CD4-positive, alpha-beta T cell treated with Interleukin-1 beta for 1 hour (primary cell): ENCODE results near the gene TNRC6C.

Experiments used
- DNase-seq, 2 donors: peaks; one replicate each; pipeline ENCODE4 v3.0.0-alpha.2; 2020 to 2022

The TNRC6C gene

DNA sequence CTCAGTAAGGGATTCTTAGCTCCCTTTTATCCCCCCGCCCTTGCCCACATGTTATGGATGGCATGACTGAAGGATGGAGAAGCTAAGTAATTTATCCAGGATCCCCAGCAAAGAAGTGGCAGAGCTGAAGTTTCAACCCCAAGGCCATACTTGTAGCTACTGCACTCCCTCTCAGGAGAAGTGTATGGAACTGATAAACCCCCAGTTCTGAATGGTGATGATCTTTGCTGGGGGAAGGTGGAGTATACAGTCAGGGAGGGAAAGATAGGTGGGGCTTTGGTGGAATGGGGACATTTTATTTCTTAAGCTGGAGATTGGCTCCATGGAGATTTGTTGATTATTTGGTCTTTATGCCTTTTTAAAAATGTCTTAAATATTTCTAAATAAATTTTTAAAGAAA is 58.3 kb downstream of the TNRC6C start:
- DNase-seq = no peak

DNA sequence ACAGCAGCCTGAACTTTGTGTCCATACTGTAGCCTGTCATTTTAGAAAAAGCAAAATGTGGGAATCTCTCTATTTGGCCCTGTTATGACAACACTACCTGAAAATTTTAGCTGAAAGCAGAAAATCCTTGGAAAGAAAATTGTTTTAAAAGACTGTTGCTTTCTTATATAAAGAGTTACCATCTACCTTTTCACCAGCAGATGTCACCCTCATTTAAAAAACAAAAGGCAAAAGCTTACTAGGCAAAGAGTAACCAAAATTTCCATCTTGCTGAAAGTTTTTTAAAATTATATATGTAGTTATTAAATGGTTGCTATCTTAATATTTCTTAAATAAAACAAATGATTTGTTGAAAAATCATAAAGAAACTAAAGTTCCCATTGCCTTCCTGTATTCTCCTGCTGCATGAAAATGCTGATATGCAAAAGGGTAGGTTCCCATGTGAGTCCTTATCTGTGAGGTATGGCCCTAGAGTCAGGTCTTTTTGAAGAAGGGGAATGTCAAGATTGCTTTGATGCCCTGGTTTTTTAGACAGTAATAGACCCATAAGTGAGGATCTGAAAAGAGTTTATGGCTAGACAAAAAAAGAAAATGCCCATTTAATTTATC is 61.0 kb downstream of the TNRC6C start:
- DNase-seq = peak in 1 of 2 donors; percentile 39

DNA sequence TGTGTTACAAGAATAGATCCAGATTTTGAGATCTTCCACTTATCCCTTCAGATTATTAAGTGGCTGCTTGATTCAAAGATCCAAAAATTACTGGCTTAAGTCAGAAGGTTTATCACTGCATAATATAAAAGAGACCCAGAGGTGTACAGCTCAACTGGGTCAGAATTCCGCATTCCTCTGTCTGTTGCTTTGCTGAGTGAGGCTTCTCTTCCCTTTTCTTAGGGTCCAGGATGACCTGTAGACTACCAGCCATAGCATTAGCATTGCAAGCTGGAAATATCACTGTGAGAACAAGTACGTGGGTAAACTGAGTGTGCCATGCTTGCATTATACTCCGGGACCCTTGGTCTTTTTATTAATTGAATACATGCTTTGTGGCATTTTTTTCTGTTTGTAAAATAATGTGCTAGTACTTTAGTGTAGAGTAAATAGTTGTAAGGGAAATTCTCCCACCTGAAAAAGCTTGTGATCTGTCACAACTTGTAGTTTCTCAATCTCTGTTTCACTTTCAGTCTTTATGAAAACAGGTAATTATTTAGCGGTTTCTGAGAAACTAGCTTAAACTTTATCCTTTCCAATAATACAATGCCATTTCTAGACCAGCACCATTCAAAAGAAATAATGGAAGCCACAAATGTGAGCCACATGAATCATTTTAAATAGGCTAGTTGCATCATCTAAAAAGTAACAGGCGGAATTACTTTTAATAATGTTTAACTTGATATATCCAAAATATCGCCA is 61.6 kb downstream of the TNRC6C start:
- DNase-seq = no peak

DNA sequence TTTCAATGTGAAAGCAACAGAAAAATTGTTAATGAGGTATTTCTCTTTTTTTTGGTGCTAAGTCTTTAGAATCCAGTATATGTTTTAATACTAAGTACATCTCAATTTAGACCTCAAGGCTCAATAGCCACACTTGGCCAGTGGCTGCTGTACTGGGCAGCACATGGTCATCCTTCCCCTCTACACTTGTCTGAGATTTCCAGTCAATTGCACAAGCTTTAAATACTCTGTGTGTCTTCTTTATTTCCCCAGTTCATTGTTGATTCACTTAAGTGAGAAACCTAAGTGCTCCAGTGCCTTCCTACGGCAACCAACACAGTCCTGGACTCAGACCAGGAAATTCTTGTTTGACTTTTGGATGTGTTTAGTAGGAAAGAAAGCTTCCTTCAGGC is 62.2 kb downstream of the TNRC6C start:
- DNase-seq = no peak

DNA sequence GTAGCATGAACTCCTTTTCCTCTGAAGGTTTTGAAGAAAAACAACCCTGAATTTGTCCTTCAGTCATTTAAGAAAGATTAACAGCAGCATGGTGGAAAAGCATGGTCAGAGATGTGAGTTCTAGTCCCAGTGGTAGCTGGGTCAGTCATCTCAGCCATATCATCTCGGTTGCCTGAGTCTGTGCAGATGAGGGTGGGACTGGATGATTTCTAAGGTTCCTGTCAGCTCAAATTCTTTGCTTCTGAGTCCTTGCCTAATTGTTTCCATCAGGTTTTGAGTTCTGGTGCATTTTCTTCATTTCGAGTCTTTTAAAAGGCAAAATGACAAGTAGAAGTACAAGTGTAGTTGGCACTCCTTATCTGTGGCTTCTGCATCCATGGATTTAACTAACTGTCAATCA is 63.9 kb downstream of the TNRC6C start:
- DNase-seq = no peak

DNA sequence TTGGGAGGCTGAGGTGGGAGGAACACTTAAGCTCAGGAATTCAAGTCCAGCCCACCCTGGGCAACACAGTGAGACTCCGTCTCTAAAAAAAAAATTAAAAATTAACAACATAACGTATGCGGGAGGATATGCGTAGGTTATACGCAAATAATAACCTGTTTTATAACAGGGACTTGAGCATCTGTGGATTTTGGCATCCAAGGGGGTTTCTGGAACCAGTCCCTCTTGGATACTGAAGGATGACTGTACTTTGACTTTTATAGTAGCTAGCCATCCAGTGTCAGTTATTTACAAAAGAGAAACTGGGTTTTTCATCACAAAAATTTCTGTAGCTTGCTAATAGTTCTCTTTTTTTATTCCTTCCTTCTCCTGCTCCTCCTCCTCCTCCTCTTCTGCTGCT is 64.5 kb downstream of the TNRC6C start:
- DNase-seq = no peak

DNA sequence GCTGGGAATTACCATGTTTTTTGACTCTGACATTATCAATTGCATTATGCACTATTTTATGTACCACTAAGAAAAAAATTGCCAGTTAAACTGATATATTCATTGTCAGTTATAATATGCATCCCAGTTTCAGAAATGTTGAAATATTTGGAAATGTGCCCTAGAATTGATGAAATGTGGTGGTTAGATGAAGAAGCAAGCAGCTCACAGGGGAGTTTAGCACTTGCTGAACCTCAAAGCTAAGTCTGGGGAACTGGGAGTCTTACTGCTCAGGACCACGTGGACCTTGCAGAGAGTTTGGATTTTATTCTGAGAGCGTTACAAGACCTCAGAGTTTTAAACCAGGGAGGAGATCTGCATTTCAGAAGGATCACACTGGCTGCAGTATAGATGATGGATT is 67.9 kb downstream of the TNRC6C start:
- no peak for DNase-seq

DNA sequence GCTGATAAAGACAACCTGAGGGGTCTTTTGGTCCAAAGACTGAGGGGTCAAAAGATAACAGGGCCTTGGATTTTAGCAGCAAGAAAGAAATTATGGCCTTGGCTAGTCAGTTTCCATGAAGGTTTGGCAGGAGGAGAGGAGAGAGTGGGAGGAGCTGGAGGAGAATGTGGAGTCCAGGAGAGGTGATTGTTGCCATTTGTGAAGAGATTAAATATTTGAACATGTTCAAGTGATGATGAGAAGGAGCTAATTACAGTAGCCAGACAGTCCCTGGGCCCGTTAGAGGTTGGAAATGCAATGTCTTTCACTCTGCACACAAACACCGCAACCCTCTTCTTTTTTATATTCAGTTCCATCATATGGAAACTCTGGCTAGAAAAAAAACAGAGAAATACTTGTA is 68.6 kb downstream of the TNRC6C start:
- no peak for DNase-seq

DNA sequence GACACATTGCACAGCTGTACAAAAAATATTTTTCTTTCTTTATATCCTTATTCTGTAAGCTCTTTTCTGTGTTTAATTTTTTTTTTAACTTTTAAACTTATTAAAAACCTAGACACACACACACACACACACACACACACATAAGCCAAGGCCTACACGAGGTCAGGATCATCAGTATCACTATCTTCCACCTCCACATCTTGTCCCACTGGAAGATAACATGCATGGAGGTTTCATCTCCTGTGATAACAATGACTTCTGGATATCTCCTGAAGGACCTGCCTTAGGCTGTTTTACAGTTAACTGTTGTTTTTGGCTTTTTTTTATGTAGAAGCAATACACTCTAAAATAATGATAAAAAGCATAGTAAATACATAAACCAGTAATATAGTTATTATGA is 71.2 kb downstream of the TNRC6C start:
- no peak for DNase-seq

DNA sequence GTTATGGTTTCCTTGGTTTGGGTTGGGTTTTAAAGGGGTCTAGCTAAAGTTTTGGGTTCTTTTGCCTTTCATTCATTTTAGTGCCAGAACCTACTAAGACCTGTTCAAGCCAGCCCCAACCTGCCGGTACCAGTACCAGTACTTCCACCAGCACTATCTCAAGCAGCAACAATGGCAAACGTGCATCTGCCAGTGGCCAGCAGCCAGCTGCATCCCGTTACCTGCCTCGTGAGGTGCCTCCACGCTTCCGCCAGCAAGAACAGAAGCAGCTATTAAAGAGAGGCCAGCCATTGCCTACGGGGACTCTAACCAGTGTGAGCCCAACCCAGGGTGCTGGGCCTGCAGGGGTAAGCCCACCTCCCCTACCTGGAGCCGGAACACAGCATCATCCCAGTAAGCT is 72.9 kb downstream of the TNRC6C start:
- DNase-seq = no peak

DNA sequence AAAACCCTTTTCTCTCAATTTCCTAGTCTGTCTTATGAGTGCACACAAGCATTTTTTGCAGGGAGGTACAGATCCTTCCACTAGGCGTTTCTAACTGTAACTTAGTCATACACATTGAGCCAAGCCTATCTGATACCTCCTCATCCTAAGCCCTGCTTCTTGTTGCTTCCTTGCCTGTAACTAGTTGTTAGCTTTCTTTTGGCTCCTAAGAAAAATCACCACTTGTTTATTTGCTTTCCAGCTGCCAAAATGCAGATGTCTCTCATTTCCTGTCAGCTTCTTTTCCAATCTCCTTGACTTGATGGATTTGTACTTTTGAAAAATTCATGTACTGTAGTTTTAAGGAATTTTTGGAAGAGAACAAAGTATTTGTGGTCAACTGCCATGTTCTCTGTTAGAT is 73.7 kb downstream of the TNRC6C start:
- DNase-seq = no peak

DNA sequence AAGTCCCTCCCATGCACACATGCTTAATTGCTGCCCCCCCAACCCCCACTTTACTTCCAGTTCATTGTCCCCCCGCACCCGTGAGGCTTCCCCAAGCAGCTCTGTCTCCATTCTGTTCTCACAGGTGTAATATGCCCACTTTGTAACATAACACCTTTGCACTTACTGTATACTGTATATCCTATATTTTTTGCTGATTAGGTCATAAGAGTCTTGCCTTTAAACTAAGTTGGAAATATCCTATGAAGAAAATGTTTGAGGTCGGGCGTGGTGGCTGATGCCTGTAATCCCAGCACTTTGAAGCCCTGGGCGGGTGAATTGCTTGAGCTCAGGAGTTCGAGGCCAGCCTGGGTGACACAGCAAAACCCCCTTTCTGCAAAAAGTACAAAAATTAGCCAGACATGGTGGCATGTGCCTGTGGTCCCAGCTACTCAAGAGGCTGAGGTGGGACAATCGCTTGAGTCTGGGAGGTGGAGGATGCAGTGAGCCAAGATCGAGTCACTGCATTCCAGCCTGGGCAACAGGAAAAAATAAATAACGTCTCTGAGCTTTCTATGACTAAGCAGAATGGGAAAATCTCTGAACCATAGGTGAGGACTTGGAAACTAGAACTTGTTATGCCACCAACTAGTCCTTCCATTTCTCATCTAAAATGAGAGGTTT is 76.1 kb downstream of the TNRC6C start:
- DNase-seq = no peak

DNA sequence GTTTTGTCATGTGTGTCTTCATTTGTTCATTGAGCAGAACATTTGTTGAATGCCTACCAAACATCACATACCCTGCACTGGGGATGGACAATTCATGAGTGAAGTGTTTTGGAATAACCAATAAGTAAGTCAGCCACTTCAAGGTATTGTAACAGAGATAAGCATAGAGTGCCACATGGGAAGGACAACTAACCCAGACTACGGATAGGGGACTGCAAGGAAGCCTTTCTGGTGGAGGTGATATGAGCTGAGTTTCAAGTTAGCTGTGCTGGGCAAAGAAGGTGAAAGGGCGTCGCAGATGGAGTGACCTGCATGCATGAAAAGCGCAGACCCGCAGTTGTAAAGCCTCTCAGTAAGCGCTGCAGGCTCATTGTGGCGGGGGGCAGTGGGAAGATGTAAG is 78.8 kb downstream of the TNRC6C start:
- DNase-seq = no peak

DNA sequence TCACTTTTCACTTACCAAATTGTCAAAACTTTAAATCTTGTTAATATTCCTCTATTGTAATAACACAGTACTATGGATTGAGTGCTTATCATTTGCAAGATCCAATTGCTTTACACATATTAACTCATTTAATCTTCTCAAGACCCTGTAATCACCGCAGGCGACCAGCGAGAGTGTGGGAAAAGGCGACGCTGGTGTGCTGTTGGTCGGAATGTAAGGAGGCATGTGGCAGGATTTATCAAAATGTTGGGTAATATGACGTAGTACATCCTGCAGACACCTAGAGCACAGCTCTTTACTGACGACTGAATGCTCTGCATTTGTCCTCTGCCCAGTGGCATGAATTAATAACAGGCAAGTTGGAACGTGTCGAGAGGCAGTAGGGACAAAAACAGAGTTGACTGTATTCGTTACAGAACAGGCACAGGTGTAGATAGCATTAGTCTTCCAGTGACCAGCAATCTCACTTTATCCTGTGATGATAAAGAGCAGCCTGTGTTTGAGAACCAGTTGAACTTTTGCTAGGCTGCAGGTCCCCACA is 80.3 kb downstream of the TNRC6C start:
- DNase-seq = no peak

DNA sequence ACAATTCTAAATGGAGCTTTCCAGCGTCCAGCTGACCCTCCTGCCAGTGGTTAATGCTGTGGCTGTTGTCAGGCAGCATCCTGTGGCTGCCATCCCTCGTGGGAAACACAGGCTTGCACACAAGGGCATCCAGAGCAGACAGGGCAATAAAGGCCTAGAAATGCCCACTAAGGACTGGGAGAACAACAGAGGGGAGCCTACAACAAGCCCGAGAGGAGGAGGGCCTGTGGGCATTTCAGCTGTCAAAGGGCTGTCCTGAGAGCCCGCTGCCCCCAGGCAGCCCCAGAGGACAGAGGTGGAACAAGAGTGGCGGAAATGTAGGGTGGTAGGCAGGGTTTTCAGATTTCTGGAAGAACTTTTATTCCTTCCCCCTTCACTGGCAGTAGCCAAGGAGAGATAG is 81.1 kb downstream of the TNRC6C start:
- no peak for DNase-seq

DNA sequence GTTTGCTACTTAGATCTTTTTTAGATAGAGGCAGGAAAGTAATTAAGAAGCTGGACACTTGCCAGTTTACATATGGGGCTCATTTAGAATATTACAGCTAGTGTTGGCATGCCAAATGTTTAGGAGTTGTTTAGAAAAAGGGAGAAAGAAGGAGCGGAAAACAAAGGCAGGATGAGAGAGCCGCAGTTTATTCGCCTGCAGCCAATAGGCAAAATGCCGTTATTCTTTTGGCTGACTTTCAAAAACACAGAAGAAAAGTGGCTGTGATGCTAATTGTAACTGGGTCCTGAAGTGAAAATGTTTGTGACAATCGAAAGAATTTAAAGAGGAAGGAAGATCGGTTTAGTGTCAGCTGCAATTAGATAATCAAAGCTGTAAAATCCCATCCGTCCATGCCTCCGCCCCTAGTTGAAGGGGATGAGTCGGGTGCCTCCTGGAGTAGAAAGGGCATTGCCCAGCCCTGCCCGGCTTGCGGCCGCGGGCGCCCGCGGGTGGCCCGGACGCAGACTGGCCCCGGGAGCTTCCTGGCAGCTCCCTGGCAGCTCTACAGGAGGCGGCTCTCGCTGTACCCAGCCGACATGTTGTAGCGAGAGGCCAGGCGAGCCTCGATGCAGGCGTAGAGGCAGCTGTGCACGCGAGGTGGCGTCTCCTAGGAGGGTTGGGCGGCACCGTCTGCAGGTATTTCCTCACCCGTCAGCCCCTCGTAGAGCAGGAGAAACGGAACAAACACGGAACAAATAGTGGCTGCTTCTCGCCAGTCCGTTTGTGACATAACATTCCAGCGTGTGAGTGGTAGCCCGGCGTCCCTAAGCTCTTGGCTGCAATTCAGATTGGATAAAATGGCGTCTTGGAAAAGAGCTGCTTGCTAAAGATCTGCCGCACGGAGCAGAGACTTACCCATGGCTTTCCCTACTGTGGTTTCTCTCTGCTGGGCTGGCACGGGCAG is 82.2 kb downstream of the TNRC6C start:
- DNase-seq = peak; percentile 12 to 27

DNA sequence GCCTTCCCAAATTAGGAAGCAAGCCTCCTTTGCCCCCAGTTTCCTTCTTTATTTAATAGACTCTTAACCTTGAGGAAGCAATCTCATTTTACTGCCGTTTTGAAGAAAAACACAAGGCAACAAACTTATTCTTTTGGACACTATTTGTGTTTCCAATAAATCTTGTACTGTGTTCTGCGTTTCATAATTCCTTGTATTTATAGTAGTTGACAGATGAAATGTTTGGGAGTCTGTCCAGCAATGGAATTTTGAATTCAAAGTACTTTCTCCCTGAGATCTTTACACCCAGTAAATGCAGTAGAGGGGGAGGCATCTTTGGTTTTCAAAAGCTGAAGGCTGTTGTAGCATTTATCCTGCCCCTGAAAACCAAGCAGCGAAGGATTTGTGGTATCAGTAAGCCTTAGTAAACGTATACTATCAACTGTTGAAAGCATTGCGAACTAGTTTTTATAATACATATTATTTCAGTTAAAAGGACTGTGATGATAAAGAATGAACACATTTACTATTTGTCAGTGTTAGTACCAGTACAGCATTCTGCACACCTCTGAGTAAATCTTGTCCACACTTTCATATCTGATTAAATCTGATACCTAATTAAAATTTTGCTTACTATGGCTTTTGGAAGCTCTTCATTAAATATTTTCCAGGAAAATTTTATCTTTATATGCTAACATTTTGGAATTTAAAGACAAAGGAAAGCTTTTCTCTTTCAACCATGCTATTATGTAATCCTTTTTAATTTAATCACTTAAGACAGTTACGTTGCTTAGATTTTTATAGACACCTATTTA is 83.1 kb downstream of the TNRC6C start:
- DNase-seq = no peak

DNA sequence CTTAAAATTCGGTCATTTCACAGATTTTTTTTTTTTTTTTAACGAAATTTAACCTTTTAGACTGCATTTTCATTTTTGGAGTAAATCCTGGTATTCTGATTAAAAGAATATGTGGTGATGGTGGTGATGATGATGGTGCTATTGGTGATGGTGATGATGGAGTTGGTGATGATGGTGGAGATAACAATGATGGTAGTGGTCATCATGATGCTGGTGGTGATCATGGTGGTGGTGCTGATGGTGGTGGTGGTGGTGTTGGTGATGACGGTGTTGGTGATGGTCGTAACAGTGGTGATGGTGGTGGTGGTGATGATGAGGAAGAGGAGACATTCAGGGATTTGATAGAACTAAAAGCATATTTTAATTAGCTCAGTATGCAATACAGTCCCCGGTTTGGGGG is 84.0 kb downstream of the TNRC6C start:
- DNase-seq = no peak

DNA sequence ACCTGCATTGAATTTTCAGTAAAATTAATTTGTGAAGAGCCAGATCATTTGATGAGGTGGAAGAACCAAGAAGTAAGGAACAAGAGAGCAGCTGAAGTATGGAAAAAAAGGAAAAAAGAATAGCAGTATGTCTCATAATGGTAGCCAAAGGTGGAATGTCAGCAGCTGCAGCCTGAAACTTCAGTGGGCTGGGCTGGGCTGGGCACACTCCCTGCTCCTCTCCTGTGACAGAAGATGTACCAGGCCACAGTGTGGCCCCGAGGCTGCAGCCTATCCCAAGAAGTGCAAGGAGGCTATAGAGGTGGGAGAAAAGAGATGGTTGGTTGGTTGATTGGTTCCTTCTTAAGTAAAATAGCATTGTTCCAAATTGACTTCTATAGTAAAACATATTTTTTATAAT is 84.5 kb downstream of the TNRC6C start:
- no peak for DNase-seq

DNA sequence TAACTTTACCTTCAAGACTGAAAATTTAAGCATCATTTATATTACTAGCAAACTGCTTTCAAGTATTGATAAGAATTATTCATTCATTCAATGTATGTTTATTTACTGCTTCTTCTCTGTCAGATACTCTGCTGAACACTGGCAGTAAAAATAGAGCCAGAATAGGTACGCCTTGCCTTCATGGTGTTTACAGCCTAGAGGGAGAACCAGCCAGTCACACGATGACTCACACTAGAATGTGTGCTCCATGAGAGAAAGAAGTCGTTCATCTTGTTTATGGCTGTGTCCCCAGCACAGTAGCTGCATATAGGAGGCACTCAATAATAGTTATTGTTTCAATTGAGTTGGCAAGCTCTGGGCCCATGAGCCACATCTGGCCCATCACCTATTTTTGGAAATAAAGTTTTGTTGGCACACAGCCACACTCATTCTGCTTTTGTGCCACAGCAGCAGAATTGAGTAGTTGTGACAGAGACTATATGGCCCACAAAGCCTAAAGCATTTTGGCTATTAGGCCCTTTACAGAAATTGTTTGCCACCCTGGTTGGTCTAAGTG is 85.9 kb downstream of the TNRC6C start:
- DNase-seq = no peak

DNA sequence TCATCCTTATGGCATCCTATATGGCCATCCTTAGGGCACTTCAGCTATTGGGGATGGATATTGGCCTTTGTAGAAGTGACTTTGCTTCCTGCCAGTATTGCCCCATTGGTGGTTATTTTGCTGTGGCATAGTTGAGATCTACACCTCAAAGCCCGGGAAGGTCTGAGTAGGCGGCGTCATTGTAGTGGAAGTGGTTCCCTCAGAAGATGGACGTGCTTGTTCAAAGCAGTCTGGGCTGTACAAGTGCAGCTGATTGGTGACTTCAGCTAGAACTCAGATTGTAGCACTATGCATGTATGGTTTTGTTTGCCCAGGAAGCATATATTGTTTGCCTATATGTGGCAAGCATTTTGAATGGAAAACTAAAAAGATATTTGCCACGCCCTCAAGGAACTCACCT is 86.8 kb downstream of the TNRC6C start:
- no peak for DNase-seq

DNA sequence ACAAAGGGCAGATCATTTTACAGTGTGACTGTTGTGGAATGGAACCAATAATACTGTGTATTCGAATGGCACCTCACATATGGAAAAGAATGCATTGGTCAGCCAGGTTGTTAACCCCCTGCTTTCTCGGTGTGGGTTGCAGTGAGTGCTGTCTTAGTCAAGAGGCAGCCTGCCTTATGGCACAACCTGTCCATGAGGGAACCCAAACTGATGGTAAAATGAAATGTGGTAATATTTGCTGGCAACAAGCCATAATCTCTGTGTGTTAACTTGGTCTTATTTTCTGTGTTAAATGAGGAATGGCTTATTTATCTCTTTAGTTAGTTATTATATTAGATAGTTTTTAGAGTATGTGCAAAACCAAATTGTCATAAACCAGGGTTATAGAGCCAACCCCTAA is 88.4 kb downstream of the TNRC6C start:
- no peak for DNase-seq
